Epithelial cell of prostate (primary cell): ENCODE measurements around the gene RGS3.
"Not testable (repeated sequence)": the region's sequence is repeated elsewhere in the genome, so short reads cannot be mapped to it uniquely, and the experiment has no call there.

Experiments used
- DNase-seq: peaks from one replicate; pipeline ENCODE4 v3.0.0-alpha.2; 2011; ENCODE audit warnings: low read depth, low spot score
- H3K27ac ChIP-seq: fragments of 450-650 bp; 2 replicates; pipeline ENCODE4 v1.5.1; 2017; ENCODE audit warnings: mild to moderate bottlenecking

The RGS3 gene

GRCh38 chr9:113623851-113624485 is 160.4 kb downstream of the RGS3 start:
- no peak for DNase-seq
- no peak overlapping the region for H3K27ac ChIP-seq

GRCh38 chr9:113624721-113625120 is 161.2 kb downstream of the RGS3 start:
- DNase-seq, result no peak
- H3K27ac ChIP-seq, result no peak overlapping the region

- no peak overlapping the region for H3K27ac ChIP-seq
- no peak for DNase-seq
Observed at GRCh38 chr9:113625486-113625885, 162.0 kb downstream of the RGS3 start.

- no peak for DNase-seq
- no peak overlapping the region for H3K27ac ChIP-seq
Observed at GRCh38 chr9:113626735-113627495, 163.4 kb downstream of the RGS3 start.

GRCh38 chr9:113628621-113629020 is 165.1 kb downstream of the RGS3 start:
- no peak for DNase-seq
- no peak overlapping the region for H3K27ac ChIP-seq

GRCh38 chr9:113630386-113631136 is 167.0 kb downstream of the RGS3 start:
- DNase-seq, result no peak
- no peak overlapping the region for H3K27ac ChIP-seq

GRCh38 chr9:113631137-113631765 is 167.7 kb downstream of the RGS3 start:
- no peak overlapping the region for H3K27ac ChIP-seq
- no peak for DNase-seq

- no peak for DNase-seq
- H3K27ac ChIP-seq, result no peak overlapping the region
Observed at GRCh38 chr9:113631871-113632665, 168.5 kb downstream of the RGS3 start.

GRCh38 chr9:113632776-113633590 is 169.5 kb downstream of the RGS3 start:
- no peak overlapping the region for H3K27ac ChIP-seq
- no peak for DNase-seq

GRCh38 chr9:113633782-113634595 is 170.5 kb downstream of the RGS3 start:
- DNase-seq, result no peak
- H3K27ac ChIP-seq, result no peak overlapping the region

GRCh38 chr9:113634596-113635515 is 171.3 kb downstream of the RGS3 start:
- no peak overlapping the region for H3K27ac ChIP-seq
- DNase-seq, result no peak

GRCh38 chr9:113635586-113635985 is 172.1 kb downstream of the RGS3 start:
- H3K27ac ChIP-seq, result no peak overlapping the region
- DNase-seq, result no peak

- DNase-seq, result no peak
- H3K27ac ChIP-seq, result no peak overlapping the region
Observed at GRCh38 chr9:113636165-113636564, 172.6 kb downstream of the RGS3 start.

- no peak overlapping the region for H3K27ac ChIP-seq
- DNase-seq, result no peak
Observed at GRCh38 chr9:113636693-113637092, 173.2 kb downstream of the RGS3 start.

- H3K27ac ChIP-seq, result no peak overlapping the region
- DNase-seq, result no peak
Observed at GRCh38 chr9:113638490-113638889, 175.0 kb downstream of the RGS3 start.

GRCh38 chr9:113638897-113639296 is 175.4 kb downstream of the RGS3 start:
- no peak for DNase-seq
- H3K27ac ChIP-seq, result no peak overlapping the region

- DNase-seq, H3K27ac ChIP-seq: not testable (repeated sequence)
Observed at GRCh38 chr9:113639411-113639970, 176.0 kb downstream of the RGS3 start.
